ENCODE results near the gene TP63. TPM values are rescaled to one million over a fixed set of nuclear protein-coding genes. Genes with fewer than 3 reads are reported as not detected.
"Not testable (repeated sequence)": the region's sequence is repeated elsewhere in the genome, so short reads cannot be mapped to it uniquely, and the experiment has no call there.

The TP63 gene
- total RNA-seq, 6 experiments from 2014 or later, result 0.06 to 0.55 (median 0.15) TPM; not detected in 3

DNA sequence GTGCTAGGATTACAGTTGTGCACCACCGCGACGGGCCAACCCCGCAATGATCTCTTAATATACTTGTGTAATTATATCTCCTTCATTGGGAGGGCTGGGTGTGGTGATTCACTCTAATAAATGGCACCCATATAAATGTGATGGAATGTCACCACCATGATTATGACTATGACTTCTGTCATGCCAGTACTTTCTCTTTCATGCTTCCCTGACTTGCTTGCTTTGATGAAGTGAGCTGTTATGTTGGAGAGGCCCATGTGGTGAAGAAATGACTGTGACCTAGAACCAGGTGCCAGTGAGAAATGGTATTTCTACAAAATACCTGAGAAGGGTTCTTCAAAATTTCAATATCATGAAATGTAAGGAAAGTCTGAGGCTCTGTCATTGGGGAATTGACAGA is 24.4 kb upstream of the TP63 start:
- no peaks in the 10 kb centered on the region for H3K9me3 ChIP-seq
- no peak overlapping the region for H3K4me3 ChIP-seq
- TF ChIP-seq POLR2A (IDR thresholded peaks at IDR 0.05), result no peak
- TF ChIP-seq, protein P1, sequence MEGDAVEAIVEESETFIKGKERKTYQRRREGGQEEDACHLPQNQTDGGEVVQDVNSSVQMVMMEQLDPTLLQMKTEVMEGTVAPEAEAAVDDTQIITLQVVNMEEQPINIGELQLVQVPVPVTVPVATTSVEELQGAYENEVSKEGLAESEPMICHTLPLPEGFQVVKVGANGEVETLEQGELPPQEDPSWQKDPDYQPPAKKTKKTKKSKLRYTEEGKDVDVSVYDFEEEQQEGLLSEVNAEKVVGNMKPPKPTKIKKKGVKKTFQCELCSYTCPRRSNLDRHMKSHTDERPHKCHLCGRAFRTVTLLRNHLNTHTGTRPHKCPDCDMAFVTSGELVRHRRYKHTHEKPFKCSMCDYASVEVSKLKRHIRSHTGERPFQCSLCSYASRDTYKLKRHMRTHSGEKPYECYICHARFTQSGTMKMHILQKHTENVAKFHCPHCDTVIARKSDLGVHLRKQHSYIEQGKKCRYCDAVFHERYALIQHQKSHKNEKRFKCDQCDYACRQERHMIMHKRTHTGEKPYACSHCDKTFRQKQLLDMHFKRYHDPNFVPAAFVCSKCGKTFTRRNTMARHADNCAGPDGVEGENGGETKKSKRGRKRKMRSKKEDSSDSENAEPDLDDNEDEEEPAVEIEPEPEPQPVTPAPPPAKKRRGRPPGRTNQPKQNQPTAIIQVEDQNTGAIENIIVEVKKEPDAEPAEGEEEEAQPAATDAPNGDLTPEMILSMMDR (IDR thresholded peaks at IDR 0.05), result no peak
- H3K27ac ChIP-seq, result no peak overlapping the region
- ATAC-seq (no peak), DNase-seq (no peak)
- no peaks in the 10 kb centered on the region for H3K36me3 ChIP-seq
- intact Hi-C loops (cut with DNase I), result no loop called here
- H3K4me1 ChIP-seq, result no peaks in the 10 kb centered on the region
- 95% methylated on average over 4 of the region's 4 CpGs for WGBS (ENCODE audit: insufficient coverage, low coverage, low lambda C conversion rate, missing lambda C conversion rate)
- H3K27me3 ChIP-seq, result no peaks in the 10 kb centered on the region

DNA sequence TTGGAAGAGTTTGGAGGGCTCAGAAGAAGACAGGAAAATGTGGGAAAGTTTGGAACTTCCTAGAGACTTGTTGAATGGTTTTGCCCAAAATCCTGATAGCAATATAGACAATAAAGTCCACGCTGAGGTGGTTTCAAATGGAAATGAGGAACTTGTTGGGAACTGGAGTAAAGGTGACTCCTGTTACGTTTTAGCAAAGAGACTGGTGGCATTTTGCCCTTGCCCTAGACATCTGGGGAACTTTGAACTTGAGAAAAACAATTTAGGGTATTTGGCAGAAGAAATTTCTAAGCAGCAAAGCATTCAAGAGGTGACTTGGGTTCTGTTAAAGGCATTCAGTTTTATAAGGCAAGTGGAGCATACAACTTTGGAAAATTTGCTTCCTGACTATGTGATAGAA is 18.5 kb upstream of the TP63 start:
- 9% methylated on average over 2 of the region's 2 CpGs for WGBS (ENCODE audit: insufficient coverage, low coverage, low lambda C conversion rate, missing lambda C conversion rate)

DNA sequence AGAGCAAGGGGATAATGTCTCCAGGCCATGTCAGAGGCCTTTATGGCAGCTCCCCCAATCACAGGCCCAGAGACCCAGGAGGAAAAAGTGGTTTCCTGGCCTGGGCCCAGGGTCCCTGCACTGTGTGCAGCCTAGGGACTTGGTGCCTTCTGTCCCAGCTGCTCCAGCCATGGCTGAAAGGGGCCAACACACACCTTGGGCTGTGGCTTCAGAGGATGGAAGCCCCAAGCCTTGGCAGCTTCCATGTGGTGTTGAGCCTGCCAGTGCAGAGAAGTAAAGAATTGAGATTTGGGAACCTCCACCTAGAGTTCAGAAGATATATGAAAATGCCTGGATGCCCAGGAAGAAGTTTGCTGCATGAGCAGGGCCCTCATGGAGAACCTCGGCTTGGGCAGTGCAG is 18.1 kb upstream of the TP63 start:
- DNase-seq (no peak), ATAC-seq (no peak)
- Histone ChIP-seq H3K4me1 (peaks cover 0 to 5% (median 0%) of the 10 kb centered on the region in 4 donors), H3K27me3 (no peaks in the 10 kb centered on the region), H3K9me3 (no peaks in the 10 kb centered on the region), H3K27ac (no peak overlapping the region), H3K4me3 (no peak overlapping the region), H3K36me3 (no peaks in the 10 kb centered on the region)
- TF ChIP-seq, protein P1 (IDR thresholded peaks at IDR 0.05), result no peak
- TF ChIP-seq POLR2A (IDR thresholded peaks at IDR 0.05), result no peak
- WGBS (ENCODE audit: insufficient coverage, low coverage, low lambda C conversion rate, missing lambda C conversion rate), result 80% methylated on average over 1 of the region's 1 CpG
- intact Hi-C loops (cut with DNase I), result no loop called here

More for the DNA sequence above, 18.5 kb upstream of the TP63 start:
- H3K9me3 ChIP-seq; H3K4me3 ChIP-seq; H3K27ac ChIP-seq; H3K36me3 ChIP-seq; H3K4me1 ChIP-seq; intact Hi-C loops (cut with DNase I); H3K27me3 ChIP-seq: not testable (repeated sequence)
- DNase-seq, result peak in 1 of 3 donors; percentile 53
- peak in 2 of 4 donors; percentile 19 to 33 for ATAC-seq

DNA sequence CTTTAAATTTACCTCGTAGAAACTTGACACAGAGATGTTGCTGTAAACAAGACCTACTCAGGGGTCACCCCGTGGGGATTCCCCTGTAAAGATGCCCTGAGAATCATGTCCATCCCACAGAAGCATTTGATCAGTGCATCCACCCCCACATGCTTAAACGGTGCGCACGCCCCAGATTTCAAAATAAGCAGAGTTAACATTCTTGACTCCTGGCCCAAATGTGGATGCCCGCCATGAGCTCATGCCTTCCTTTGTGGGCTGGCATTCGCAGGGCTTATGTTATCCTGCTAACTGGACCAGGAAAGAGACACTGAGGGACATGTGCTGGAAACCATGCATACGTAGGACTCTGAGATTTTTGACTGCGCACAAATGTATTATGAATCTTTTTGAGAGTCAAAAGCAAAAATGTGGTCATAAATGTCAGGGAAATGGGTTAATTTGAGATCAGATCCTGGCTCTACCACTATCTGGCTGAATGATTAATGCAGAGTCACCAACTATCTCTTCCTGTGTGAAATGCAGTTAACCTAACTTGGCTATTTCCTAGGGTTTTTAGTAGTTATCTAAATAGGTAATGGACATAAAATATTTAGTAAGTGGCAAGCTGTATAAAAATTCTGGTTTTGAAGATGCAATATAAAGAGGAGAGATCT is 9.1 kb upstream of the TP63 start:
- Histone ChIP-seq H3K9me3 (no peaks in the 10 kb centered on the region), H3K4me3 (no peak overlapping the region), H3K4me1 (no peaks in the 10 kb centered on the region), H3K27me3 (no peaks in the 10 kb centered on the region), H3K36me3 (no peaks in the 10 kb centered on the region), H3K27ac (no peak overlapping the region)
- WGBS (ENCODE audit: insufficient coverage, low coverage, low lambda C conversion rate, missing lambda C conversion rate), result 56% methylated on average over 3 of the region's 9 CpGs
- ATAC-seq, result peak in 1 of 4 donors; percentile 82
- TF ChIP-seq, protein P1 (IDR thresholded peaks at IDR 0.05), result no peak
- no peak for TF ChIP-seq POLR2A (IDR thresholded peaks at IDR 0.05)
- peak in 1 of 3 donors; percentile 38 for DNase-seq
- intact Hi-C loops (cut with DNase I), result no loop called here

DNA sequence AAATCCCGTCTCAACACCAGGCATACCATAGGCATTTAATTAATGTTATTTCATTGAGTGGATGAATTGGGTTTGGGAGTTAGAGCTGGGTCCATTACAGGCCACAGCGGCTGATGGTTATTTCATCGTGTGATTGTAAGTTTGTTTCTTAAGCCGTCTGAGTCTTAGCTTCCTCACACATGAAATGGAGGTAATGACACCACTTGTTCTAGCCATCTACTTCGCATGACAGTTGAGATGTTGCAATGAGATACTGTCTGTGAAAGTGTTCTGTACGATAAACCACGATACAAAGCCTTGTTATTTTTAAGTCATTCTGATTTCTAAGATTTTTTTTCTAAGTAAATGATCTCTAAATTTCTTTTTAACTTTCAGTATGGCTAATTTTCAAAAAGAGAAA is 8.6 kb upstream of the TP63 start:
- TF ChIP-seq POLR2A (IDR thresholded peaks at IDR 0.05), result no peak
- TF ChIP-seq, protein P1 (IDR thresholded peaks at IDR 0.05), result no peak
- intact Hi-C loops (cut with DNase I), result no loop called here
- no peak overlapping the region for H3K27ac ChIP-seq
- ATAC-seq, result no peak
- 77% methylated on average over 7 of the region's 7 CpGs for WGBS (ENCODE audit: insufficient coverage, low coverage, low lambda C conversion rate, missing lambda C conversion rate)
- DNase-seq, result no peak
- no peaks in the 10 kb centered on the region for H3K27me3 ChIP-seq
- H3K4me1 ChIP-seq, result no peaks in the 10 kb centered on the region
- H3K36me3 ChIP-seq, result no peaks in the 10 kb centered on the region
- no peaks in the 10 kb centered on the region for H3K9me3 ChIP-seq
- H3K4me3 ChIP-seq, result no peak overlapping the region
